ENCODE results near the gene RGPD6.
"Not testable (repeated sequence)": the region's sequence is repeated elsewhere in the genome, so short reads cannot be mapped to it uniquely, and the experiment has no call there.

Gene RGPD6

GRCh38 chr2:110576763-110577416, at the start of gene RGPD6:
Gene RGPD6, minus strand, starts transcription at chr2:110577222. Its CDS starts 198 bp downstream, at chr2:110577024.
- DNase-seq = not testable (repeated sequence)

- not testable (repeated sequence) for DNase-seq
These were observed 42.4 kb upstream of the RGPD6 start for GRCh38 chr2:110619326-110619939.

GRCh38 chr2:110613927-110614326, 36.9 kb upstream of the RGPD6 start:
- not testable (repeated sequence) for DNase-seq

GRCh38 chr2:110610613-110611250, 33.7 kb upstream of the RGPD6 start:
- DNase-seq = peak; percentile 31

GRCh38 chr2:110609843-110610612, 33.0 kb upstream of the RGPD6 start:
- DNase-seq = not testable (repeated sequence)

GRCh38 chr2:110608788-110609502, 31.9 kb upstream of the RGPD6 start:
- not testable (repeated sequence) for DNase-seq

GRCh38 chr2:110605057-110605456, 28.0 kb upstream of the RGPD6 start:
- not testable (repeated sequence) for DNase-seq

- DNase-seq = not testable (repeated sequence)
These were observed 27.0 kb upstream of the RGPD6 start for GRCh38 chr2:110603917-110604591.

- not testable (repeated sequence) for DNase-seq
These were observed 25.1 kb upstream of the RGPD6 start for GRCh38 chr2:110602139-110602538.

- not testable (repeated sequence) for DNase-seq
These were observed 15.0 kb upstream of the RGPD6 start for GRCh38 chr2:110591973-110592372.

GRCh38 chr2:110589677-110590330, 12.8 kb upstream of the RGPD6 start:
- not testable (repeated sequence) for DNase-seq

GRCh38 chr2:110588520-110588919, 11.5 kb upstream of the RGPD6 start:
- DNase-seq = not testable (repeated sequence)

- DNase-seq = not testable (repeated sequence)
These were observed 2.4 kb upstream of the RGPD6 start for GRCh38 chr2:110579216-110579965.

- not testable (repeated sequence) for DNase-seq
These were observed 1.4 kb upstream of the RGPD6 start for GRCh38 chr2:110578429-110578828.

GRCh38 chr2:110499755-110500377, 77.2 kb downstream of the RGPD6 start:
- DNase-seq = not testable (repeated sequence)

GRCh38 chr2:110496027-110496426, 81.0 kb downstream of the RGPD6 start:
- DNase-seq = not testable (repeated sequence)

GRCh38 chr2:110494488-110494887, 82.5 kb downstream of the RGPD6 start:
- DNase-seq = not testable (repeated sequence)

GRCh38 chr2:110488991-110489390, 88.0 kb downstream of the RGPD6 start:
- DNase-seq = not testable (repeated sequence)

GRCh38 chr2:110482697-110483096, 94.3 kb downstream of the RGPD6 start:
- not testable (repeated sequence) for DNase-seq

GRCh38 chr2:110481200-110481599, 95.8 kb downstream of the RGPD6 start:
- DNase-seq = not testable (repeated sequence)

Measured in stimulated activated CD4-positive, alpha-beta T cell treated with anti-CD3 and anti-CD28 coated beads, Interleukin-4, amount 100 ng/mL, for 1 hour (primary cell).